NCI-H128 (cell line): Measurements from ENCODE around the gene PLCH1.

Experiments used
- DNase-seq: peaks from one replicate; lab custom pipeline; 2025; ENCODE audit not compliant: unreplicated experiment; lab: John Stamatoyannopoulos, UW

PLCH1 gene

DNA sequence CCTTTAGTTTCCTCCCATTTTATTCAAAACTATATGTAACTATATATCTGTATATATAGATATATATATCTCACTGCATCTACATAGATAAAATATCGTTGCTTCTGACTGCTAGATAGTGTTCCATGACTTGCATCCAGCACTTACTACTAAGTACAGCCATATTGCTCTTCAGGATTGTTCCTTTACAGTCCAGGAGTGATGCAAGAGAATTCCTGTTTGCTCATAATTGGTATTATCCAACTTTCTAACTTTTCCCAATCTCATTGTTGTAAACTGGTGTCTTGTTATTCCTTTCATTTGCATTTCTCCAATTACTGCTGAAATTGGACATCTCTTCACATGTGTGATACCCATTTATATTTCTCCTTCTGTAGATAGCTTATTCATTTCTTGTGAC lies 351.6 kb downstream of the PLCH1 start:
- DNase-seq, result no peak

DNA sequence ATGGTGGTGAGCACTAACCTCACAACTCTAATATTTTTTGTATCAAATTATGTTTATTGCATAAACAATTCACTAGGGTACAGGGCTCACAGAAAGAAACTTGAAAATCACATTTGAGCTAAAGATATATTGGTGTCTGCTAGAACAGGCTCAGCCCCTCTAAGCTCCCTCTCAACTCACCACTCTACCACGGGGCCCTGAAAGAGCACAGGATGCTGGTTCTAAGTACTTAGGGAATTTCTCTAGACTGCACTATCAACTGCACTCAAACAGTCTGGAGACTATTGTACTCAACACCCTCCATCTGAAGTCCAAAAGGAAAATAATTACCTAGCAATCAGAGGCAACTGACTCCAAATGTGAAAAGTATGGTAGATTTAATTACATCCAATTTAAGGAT lies 352.7 kb downstream of the PLCH1 start:
- DNase-seq, result no peak

DNA sequence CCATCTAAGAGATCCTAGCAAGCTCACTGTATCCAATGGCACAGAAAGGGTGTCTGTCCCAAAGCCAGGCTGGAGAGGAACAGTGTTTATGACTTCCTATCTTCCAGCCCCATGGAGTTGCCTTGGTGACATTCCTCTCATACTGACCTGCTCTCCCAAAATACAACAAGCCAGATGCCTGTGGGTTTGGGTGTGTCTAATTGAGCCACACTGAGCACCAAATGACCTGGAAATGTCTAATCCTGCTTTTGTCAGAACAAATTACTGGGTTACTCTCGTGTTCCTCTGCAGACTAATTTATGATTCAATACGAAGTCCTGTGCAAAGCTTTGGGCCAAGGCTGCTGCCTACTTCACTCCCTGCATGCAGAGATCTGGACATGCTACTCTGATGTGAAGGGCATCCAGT lies 353.3 kb downstream of the PLCH1 start:
- DNase-seq, result no peak

DNA sequence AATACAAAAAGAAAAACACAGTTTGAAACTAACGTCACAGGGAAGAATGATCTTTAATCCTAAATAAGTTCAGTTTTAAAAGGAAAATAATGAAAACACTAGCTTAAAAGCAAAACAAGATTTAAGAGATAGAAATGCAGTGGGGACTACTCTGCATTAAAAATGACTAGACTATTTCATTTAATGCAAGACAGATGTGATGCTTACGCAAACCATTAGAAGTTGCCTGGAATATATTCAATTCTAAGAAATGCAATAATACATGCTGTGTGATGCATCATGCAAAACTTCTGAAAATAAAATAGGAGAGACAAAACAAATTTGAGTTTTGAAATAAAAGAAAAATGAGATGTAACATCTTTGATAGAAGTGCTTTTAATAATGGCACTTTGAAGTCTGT lies 353.8 kb downstream of the PLCH1 start:
- DNase-seq, result no peak

DNA sequence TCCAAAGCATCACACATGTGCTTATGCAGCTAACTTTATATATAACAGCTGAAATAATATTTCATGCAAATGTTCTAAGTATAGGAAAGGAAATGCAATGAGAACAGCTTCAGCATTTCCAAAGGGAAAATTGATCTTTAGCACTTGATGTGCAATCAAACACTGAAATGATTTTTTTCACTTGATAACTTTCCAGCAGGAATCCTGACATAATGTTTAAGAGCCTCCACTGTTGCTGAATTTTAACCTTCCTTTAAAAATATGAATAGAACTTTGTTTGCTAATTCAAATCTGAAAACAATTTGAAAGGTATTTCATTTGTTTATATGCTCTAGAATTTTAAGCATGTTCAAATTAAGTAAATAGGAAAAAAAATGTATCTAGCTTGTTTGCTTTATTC lies 354.5 kb downstream of the PLCH1 start:
- DNase-seq, result no peak

DNA sequence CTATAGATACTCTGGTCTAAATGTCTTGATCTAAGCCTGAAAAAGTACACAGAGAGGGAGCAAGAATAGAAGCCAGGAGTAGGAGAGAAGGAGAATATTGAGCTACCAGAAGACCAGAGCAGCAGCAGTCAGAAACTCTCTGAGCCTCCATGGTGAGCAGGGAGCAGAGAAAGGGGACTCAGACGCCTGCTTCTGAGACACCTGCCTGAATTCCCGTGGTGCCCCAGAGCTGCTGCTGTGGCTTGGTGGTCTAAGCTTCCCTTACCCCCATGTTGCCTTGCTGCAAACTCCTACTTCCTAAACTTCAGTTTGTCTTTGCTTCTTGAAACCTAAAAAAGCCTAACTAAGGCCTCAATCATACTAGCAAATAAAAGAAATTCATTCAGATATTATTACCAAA lies 356.5 kb downstream of the PLCH1 start:
- DNase-seq, result no peak

DNA sequence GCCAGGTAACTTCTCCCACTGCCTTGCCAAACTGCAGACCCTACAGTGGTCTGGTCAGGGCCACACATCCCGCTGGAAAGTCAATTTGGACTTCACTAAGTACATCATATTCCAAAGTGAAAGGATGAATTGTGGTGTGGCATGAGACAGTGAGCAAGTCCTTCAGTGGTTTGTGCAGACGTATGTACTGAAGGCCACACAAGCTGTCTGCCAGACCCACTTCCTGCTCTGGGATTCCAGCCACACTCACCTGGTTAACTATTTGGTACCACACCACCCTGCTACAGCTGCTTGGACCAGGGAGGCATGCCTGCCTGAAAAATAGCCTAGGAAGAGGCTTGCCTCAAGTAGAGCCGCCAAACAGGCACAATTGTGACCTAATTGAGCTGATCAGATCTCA lies 357.3 kb downstream of the PLCH1 start:
- no peak for DNase-seq

DNA sequence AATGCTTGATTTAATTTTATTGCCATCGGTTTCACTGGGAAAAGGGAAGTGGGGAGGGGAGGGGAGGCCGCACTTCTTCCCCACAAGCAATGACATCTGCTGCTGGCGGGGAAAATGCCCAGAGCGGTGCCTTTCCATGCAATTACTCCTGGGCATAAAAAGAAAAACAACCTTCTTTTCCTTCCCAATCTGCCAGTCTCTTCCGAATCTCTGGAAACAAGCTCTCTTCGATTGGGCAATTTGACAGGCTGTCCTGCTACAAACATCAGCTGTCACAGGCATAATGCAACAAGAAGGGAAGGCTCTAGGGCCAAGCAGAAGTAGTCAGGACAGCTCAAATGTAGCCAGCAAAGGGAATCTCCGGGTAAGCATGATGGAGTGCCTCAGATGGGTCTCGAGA lies 358.0 kb downstream of the PLCH1 start:
- DNase-seq, result no peak

DNA sequence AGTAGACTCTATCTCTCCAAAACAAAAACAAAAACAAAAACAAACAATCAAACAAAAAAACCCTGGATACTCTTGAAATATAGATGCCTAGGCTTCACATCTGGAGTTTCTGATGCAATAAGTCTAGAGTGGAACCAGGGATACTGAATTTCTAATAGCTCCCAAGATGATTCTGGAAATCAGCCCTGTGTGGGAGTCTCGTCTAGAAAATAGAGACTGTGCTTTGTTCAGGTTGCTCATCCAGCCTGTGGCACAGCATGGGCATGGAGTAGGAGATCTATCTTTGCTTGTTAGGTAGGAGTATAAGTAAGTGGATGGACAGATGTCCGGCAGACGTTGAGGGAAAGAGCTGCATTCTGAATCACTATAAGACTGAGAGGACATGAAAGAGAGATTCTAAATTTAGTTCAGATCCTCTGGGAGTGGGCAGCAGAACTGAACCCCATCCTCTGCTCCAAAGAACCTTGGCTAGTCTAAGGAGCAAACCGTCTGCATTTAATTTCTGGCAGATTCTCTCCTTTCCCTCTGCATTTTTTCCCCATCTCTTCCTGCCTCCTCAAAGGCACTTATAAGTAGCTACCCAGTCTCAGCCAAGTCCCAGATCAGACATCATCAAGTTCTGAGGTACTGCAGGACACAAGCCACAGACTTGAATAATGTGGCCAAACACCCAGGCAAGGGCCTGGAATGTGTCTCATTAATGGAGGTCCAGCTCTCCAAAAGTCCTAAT lies 358.8 kb downstream of the PLCH1 start:
- DNase-seq, result no peak

DNA sequence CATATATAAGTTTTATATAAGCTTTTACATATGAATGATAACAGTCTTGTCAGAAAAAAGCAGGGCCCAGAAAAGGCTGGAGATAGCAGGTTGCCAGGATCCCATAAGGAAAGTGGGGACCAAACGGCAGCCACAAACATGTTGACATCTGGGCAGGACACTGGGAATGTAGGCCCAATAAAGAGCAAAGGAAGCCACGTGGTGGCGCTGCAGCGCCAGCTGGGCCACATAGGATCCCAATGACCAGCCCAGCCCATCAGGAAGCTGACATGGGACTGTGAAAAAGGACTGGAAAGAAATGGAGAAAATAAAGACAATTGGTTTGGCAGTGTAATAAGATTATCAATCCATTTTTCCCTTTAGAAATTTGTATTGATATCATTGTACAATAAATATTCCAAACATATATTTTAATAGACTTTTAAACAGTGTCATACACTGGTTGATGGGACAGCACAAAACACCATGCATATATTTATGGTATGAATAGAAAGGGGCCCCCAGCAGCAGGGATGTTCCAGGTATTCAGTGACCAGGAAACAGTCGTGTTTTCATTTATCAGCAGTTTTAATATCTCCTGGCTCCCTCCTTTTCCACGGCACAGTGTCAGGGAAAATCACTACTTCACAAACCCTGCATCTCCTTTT lies 362.4 kb downstream of the PLCH1 start:
- DNase-seq, result peak; percentile 35

DNA sequence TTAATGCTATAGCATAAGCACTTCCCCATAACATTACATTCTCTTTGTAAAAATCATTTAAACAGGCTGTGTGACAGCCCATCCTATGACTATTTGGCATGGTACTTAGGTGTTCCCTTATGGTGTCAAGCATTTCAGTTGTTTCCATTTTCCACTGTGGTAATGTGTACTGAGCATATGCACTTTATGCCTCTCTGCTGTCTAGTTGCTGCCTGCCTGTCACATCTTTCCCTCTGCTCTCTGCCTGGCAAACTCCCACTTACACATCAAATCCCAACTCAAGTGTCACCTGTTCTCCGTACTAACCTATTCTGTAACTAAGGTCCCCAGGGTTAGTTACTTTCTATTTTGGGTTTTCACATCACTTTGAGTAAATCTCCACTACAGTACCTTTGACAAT lies 367.0 kb downstream of the PLCH1 start:
- DNase-seq, result no peak

DNA sequence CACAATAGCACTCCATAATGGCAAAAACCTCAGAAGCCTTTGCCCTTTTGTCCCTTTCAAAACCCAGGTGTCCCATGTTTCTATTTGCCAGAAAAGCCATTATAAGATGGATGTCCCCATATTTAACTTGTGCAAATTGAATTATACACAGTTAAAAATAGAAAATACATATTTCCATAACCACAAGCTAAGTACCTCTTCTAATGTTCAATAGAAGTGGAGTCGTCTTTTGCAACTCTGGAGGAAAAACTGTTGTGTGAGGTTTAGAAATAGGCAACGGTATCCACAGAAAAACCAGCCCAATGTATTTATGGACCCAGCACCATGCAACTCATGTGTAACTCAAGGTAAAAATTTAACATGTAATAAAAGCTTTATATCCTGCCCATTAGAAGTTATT lies 367.8 kb downstream of the PLCH1 start:
- DNase-seq, result no peak

DNA sequence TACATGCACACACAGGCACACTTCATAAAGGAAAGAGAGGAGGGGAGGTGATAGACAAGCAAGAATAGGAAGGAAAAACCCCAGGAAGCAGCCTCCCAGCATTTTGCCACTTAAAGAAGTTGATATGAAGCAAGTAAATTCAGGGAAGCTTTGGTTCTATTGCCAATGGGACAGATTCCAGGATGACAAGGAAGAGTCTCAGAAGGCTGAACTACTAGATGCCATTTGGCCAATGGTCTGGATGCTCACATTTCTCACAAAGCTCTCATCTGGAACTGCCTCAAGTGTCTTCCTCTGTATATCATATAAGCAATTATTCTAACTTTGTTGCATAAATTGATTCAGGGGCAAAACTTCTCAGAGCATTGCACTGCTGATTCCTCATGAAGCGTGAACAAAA lies 372.6 kb downstream of the PLCH1 start:
- DNase-seq, result no peak

DNA sequence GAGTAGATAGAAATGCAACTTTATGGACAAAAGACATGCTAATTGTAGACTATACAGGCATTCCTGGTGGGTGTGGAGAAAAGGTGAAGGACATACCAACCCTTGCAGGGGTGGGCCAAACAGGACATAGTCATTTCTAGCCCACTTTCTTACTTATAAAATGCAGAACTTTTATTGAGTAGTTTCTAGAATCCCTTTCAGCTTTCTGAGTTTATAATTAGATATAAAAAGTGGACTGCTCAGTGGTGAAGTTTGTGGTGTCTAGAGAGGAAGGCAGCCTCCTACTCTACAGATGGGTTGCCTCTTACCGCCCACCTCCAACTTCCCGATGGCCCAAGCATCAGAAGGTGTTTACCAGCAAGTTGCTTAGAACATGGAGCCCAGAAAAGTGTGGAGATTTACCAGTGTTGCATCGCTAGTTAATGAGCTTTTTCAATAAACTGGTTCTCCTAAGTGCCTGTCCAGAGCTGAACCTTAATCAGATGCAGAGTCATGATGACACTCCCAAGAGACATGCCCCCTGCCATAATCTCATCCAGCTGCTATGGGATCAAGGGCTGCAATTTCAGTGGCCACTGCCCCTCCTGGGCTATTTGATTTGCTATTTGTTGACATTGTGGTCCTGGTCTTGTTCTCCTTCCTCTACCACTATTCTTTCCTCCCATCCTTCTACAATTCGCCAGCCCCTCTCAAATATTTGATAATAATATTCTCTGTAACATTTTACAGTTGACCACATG lies 373.9 kb downstream of the PLCH1 start:
- DNase-seq, result no peak

DNA sequence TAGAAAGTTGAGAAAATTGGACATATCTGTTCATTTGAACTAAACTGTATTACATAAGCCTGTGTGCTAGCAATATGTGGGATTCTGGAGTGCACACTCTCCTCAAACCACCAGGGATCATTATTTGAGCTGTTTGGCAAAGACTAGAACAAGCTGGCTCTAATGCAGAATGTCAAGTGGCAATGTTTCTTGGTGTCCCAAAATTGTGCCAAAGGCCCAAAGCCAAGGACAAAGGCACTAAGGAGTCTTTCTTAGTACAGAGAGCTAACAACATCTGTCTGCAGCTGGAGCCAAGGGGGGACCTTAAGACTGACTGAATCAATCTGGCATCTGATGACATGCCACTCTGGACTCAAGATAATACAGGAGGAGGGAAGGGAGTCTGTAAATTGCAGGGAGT lies 374.7 kb downstream of the PLCH1 start:
- no peak for DNase-seq

DNA sequence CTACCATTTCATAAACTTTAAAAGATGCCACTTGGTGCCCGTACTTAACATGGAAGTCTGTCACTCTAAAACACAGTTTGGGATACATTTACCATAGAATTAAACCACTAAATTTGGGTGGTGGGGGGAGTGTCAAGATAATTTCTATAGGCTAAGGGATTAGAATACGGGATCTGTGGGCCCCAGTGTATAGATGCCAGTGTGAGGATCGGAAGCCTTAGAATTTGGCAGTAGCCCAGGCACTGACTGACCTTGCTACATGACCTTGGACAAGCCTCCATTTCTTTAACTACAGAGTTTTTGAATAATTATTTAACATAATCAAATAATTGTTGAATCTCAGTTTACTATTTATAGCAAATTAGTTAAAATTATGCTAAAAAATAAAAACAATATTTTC lies 375.1 kb downstream of the PLCH1 start:
- DNase-seq, result no peak

DNA sequence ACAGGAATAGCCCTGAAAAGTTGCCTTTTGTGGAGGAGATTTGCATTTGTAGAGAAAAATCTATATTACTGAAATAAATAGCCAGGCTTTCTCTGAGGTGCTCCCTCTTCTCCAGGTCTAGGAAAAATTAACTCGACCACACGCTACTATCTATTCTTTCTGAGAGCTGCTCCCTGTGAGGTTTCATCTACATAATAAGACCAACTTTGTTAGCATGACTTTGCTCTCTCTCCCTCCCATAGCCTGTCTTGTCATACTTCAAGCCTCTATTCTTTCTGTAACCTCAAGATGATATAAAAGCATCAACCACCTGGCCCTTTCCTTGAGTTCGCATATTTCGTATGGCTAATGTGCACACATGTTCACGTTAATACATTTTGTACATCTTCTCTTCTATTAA lies 375.6 kb downstream of the PLCH1 start:
- DNase-seq, result no peak

DNA sequence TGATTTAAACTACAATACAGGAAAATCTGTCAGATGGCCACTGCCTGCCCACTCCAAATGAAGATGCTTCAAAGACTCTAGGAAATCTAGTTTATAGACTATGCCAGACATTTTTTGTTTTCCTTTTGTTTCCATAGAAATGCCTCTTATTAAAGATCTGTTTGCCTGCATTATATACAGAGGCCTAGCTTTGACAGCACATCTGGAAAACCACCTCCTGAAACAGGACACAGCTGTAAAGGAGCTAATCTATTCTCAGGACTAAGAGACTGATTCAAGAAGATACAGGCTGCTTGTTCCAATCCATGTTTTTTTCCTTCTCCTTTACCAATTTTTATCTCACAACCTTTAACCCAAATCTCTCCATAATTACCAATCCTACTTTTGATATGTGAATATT lies 376.1 kb downstream of the PLCH1 start:
- no peak for DNase-seq

DNA sequence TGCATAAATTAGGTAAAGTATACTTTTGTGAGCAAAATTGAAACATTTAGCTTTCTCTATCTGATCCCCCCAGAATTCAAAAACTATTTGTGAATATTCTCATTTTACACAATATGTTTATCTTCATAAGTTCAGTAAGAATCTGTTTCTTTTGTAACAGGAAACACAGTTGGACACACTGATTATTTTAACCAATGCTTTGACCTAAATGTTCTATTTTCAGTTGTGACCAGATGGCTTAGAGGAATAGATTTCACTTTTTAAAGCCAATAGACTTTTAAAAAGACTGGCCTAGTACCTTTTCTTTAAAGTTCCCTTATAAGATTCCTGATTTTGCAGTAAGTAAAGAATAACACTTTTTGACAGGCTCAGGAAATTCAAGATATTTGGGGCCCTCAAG lies 377.4 kb downstream of the PLCH1 start:
- DNase-seq, result no peak

DNA sequence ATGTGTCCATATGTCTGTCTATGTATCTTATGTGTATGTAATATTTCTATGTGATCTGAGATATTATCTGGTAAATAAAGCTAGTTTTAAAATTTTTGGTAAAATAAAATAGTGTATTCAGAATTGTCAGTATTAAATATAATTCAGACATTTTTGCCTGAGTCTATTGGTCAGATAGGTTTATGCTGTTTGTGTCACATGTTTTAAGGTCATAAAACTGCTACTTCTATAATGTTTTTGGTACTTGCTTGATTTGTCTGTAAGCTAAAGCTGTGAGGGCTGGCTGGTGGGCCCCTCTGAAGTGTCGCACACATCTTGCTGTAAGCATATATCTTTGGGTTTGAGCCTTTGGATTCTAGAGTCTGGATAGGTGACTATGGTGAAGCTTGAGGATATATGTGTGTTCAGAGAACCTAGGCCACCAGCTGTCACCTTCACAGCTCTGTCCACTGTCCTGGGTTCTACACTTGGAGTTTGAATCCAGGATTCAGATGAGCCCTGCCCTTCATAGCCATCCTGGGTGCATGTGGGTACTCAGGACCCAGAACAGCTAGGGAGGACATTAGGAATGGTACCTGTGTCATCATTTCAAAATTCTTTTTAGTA lies 379.6 kb downstream of the PLCH1 start:
- no peak for DNase-seq

DNA sequence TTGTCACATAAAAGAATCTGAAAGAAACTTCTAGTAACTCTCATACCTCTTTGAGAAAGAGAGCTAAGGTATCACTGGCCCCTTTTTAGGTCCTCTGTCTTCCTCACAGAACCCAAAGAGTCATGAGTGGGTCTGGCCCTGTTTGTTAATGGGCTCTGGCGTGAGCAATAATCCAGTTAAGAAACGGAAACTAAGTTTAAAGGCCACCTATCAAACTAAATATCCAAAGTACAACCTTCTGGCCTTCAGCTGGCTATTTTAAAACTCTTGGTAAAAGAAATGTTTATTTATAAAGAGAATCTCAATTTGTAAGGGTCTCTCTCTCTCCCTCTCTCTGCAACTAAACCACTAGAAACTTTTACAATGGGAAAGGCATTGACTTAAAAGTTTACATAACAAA lies 380.4 kb downstream of the PLCH1 start:
- DNase-seq, result no peak

DNA sequence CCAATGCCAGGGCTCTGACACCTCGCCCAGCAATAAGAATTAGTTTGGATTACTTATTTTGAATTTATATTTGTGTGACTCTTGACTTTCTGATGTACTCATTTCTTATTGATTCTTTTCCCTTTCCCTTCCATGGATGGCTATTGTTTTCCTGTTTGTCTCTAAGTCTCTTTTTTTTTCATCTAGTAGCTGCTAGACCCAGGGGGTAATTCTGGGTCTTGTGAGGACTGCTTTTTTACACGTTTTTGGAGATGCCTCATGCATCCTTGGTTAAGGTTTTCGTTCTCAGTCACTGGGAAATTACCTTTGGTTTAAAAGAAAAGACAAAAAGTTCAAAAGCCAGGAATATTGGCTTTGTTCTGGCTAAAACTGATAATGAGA lies 381.2 kb downstream of the PLCH1 start:
- no peak for DNase-seq
